B cell (primary cell): Measurements from ENCODE around the gene CFAP119. TPM values are rescaled to one million over a fixed set of nuclear protein-coding genes. Genes with fewer than 3 reads are reported as not detected.

Experiments
- ATAC-seq: fragments of 200-7000 bp; cut with Tn5 transposase; one replicate; pipeline ENCODE4 v1.10.0; 2021; ENCODE audit warnings: low read depth, mild to moderate bottlenecking, moderate number of reproducible peaks, moderate library complexity
- CTCF ChIA-PET: fragments of 350-600 bp; sonication (Branson Sonifier 250); formaldehyde crosslinking; loops from one replicate; lab custom pipeline; 2021; ENCODE audit warnings: antibody characterized with exemption, inconsistent platforms; lab: Charles Lee
- POLR2A ChIA-PET: fragments of 350-600 bp; sonication (Branson Sonifier 250); formaldehyde crosslinking; loops from one replicate; lab custom pipeline; 2021; ENCODE audit warnings: antibody characterized with exemption; lab: Charles Lee
- DNase-seq: peaks from one replicate; pipeline ENCODE4 v3.0.0; 2013
- H2AFZ ChIP-seq: 2 replicates; pipeline ENCODE4 v1.6.1; 2012; ENCODE audit warnings: mild to moderate bottlenecking, low read depth, low read length; ENCODE audit not compliant: insufficient read depth, poor library complexity, severe bottlenecking
- H3K27ac ChIP-seq, 2 donors: 1 replicate in 1 of 2; 2 replicates in 1 of 2; pipeline ENCODE4 v1.5.1; 2012 to 2013; ENCODE audit warnings: low read length in 2 of 2, mild to moderate bottlenecking in 2 of 2, moderate library complexity in 1 of 2
- H3K27me3 ChIP-seq, 4 experiments: fragments of 200-600 bp in 1 of 4; sonication (generic) in 1 of 4; replicated peaks in 1 of 4; 1 replicate in 2 of 4; 2 replicates in 2 of 4; pipeline versions ENCODE4 v1.6.1 to v1.7.0; 2013 to 2016; ENCODE audit warnings: low read length in 3 of 4, mild to moderate bottlenecking in 2 of 4, mixed read lengths in 1 of 4, moderate library complexity in 1 of 4; ENCODE audit not compliant: insufficient read depth in 4 of 4, control insufficient read depth in 3 of 4; ENCODE audit errors: control extremely low read depth in 1 of 4
- H3K36me3 ChIP-seq, 2 experiments: replicated peaks in 1 of 2; 1 replicate in 1 of 2; 2 replicates in 1 of 2; pipeline versions ENCODE4 v1.6.1 to v1.7.1; 2013; ENCODE audit warnings: low read length in 1 of 2; ENCODE audit not compliant: insufficient read depth in 2 of 2, control insufficient read depth in 1 of 2; ENCODE audit errors: control extremely low read depth in 1 of 2, extremely low read depth in 1 of 2
- H3K4me1 ChIP-seq, 2 donors: fragments of 200-600 bp in 1 of 2; sonication (generic) in 1 of 2; 1 replicate in 1 of 2; 2 replicates in 1 of 2; pipeline versions ENCODE4 v1.5.1 to v1.6.1; 2013 to 2017; ENCODE audit warnings: low read length in 2 of 2; ENCODE audit not compliant: control insufficient read depth in 2 of 2, insufficient read depth in 2 of 2
- H3K4me2 ChIP-seq: replicated peaks from 2 replicates; pipeline ENCODE3; 2012; ENCODE audit warnings: mild to moderate bottlenecking, low read depth, low read length; ENCODE audit not compliant: poor library complexity, severe bottlenecking
- H3K4me3 ChIP-seq, 5 experiments: fragments of 200-600 bp in 1 of 5; sonication (generic) in 1 of 5; 1 replicate in 3 of 5; 2 replicates in 2 of 5; pipeline versions ENCODE4 v1.5.1 to v1.7.0; 2011 to 2016; ENCODE audit warnings: low read length in 4 of 5, mild to moderate bottlenecking in 4 of 5, low read depth in 2 of 5, control low read depth in 1 of 5, moderate library complexity in 1 of 5; ENCODE audit not compliant: insufficient read depth in 1 of 5; ENCODE audit errors: control extremely low read depth in 1 of 5, extremely low read depth in 1 of 5
- H3K79me2 ChIP-seq: fragments of 200-600 bp; sonication (generic); one replicate; pipeline ENCODE4 v1.6.0; 2016; ENCODE audit warnings: low read length; ENCODE audit not compliant: control insufficient read depth, insufficient read depth
- H3K9ac ChIP-seq: fragments of 200-600 bp; sonication (generic); 2 replicates; pipeline ENCODE4 v1.6.1; 2017; ENCODE audit warnings: mild to moderate bottlenecking, low read length, moderate library complexity
- H3K9me3 ChIP-seq, 3 donors: one replicate each; pipeline versions ENCODE4 v1.6.1 to v1.7.1; 2013; ENCODE audit warnings: low read length in 2 of 3; ENCODE audit not compliant: control insufficient read depth in 2 of 3, insufficient read depth in 1 of 3; ENCODE audit errors: control extremely low read depth in 1 of 3
- H4K20me1 ChIP-seq: 2 replicates; pipeline ENCODE4 v1.6.0; 2012; ENCODE audit warnings: mild to moderate bottlenecking, low read length; ENCODE audit not compliant: insufficient read depth, control insufficient read depth, poor library complexity, severe bottlenecking
- H3K27ac Mint-ChIP-seq: one replicate; pipeline ENCODE4 v1.8.0; 2021; ENCODE audit warnings: mixed read lengths
- H3K27me3 Mint-ChIP-seq: one replicate; pipeline ENCODE4 v1.8.0; 2021; ENCODE audit warnings: mixed read lengths
- H3K4me1 Mint-ChIP-seq: one replicate; pipeline ENCODE4 v1.8.0; 2021; ENCODE audit warnings: mixed read lengths
- H3K4me3 Mint-ChIP-seq: one replicate; pipeline ENCODE4 v1.8.0; 2021; ENCODE audit warnings: mixed read lengths
- H3K9me3 Mint-ChIP-seq: one replicate; pipeline ENCODE4 v1.8.0; 2022; ENCODE audit warnings: mixed read lengths; ENCODE audit not compliant: insufficient read depth
- EZH2 ChIP-seq: IDR thresholded peaks from 2 replicates; pipeline ENCODE4 v1.6.1; 2012; ENCODE audit warnings: borderline replicate concordance, low read depth, mild to moderate bottlenecking, moderate library complexity, low read length; ENCODE audit not compliant: insufficient read depth, poor library complexity, severe bottlenecking
- WGBS: methylation state at CpG from one replicate; pipeline ENCODE4 v1.1.5; 2013; ENCODE audit warnings: missing lambda C conversion rate; ENCODE audit not compliant: insufficient coverage; 5-methylcytosine and 5-hydroxymethylcytosine counted together
- intact Hi-C: fragments of 100-400 bp; cut with micrococcal nuclease; formaldehyde crosslinking; loops from one replicate; pipeline ENCODE4 v1.10.0; 2022
- polyA plus RNA-seq: library from polyadenylated mRNA; depleted of rRNA; stranded (reverse); fragments of >200 nt; gene quantifications from 2 replicates; pipeline ENCODE4 v1.2.3, GENCODE V29; 2012
- total RNA-seq, 2 donors: library from RNA; stranded (reverse); fragments of 120-200 nt in 1 of 2; gene quantifications; 1 replicate in 1 of 2; 2 replicates in 1 of 2; pipeline versions ENCODE4 v1.2.3 to v1.2.4, GENCODE V29; 2013 to 2022
- TF ChIP-seq, protein P1 (sequence below): fragments of 200-600 bp; IDR thresholded peaks from one replicate; pipeline ENCODE4 v1.8.0; 2022; ENCODE audit warnings: antibody characterized with exemption, mild to moderate bottlenecking

Gene CFAP119
- total and polyA plus RNA-seq, 2 donors (not counting 1 experiment from before 2014, with no cell fraction given), result 8.5 to 11.7 TPM

GRCh38 chr16:30760577-30761426 lies 1.1 kb downstream of the CFAP119 start:
- Histone ChIP-seq H3K9me3 (no peaks in the 10 kb centered on the region), H3K79me2 (peaks cover 29% of the 10 kb centered on the region), H2AFZ (peak overlapping the region; percentile 94), H3K4me2 (peak overlapping the region; percentile 97), H3K36me3 (peaks cover 0 to 42% of the 10 kb centered on the region in 2 experiments), H3K9ac (peak overlapping the region; percentile 96), H3K4me1 (peaks cover 24 to 37% of the 10 kb centered on the region in 2 donors), H4K20me1 (peaks cover 29% of the 10 kb centered on the region), H3K27me3 (no peaks in the 10 kb centered on the region), H3K4me3 (peak overlapping the region; percentile 82 to 93 (median 90)), H3K27ac (peak overlapping the region; percentile 57 to 91)
- no peaks in the 10 kb centered on the region for H3K27me3 Mint-ChIP-seq
- H3K4me3 Mint-ChIP-seq, result peak overlapping the region; percentile 98
- H3K9me3 Mint-ChIP-seq, result no peaks in the 10 kb centered on the region
- peak overlapping the region; percentile 95 for H3K27ac Mint-ChIP-seq
- TF ChIP-seq EZH2, result no peak
- TF ChIP-seq, protein P1, sequence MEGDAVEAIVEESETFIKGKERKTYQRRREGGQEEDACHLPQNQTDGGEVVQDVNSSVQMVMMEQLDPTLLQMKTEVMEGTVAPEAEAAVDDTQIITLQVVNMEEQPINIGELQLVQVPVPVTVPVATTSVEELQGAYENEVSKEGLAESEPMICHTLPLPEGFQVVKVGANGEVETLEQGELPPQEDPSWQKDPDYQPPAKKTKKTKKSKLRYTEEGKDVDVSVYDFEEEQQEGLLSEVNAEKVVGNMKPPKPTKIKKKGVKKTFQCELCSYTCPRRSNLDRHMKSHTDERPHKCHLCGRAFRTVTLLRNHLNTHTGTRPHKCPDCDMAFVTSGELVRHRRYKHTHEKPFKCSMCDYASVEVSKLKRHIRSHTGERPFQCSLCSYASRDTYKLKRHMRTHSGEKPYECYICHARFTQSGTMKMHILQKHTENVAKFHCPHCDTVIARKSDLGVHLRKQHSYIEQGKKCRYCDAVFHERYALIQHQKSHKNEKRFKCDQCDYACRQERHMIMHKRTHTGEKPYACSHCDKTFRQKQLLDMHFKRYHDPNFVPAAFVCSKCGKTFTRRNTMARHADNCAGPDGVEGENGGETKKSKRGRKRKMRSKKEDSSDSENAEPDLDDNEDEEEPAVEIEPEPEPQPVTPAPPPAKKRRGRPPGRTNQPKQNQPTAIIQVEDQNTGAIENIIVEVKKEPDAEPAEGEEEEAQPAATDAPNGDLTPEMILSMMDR, result no peak
- intact Hi-C loops, result loop anchor here (5.0 kb wide), 4 partner anchors 116 to 271 kb away; partner anchors contain the start of genes ORAI3 and STX4
- ATAC-seq (no peak), DNase-seq (no peak)
- peaks cover 34% of the 10 kb centered on the region for H3K4me1 Mint-ChIP-seq
- CTCF ChIA-PET, result no interaction called here
- POLR2A ChIA-PET, result interaction anchor here (2.1 kb wide), 1 partner anchor 12 kb away, joined by 9 read pairs; the partner anchor contains the start of gene PHKG2
- 21% methylated on average over 23 of the region's 26 CpGs for WGBS
